Right atrium auricular region (tissue), 2 donors: ENCODE results near the gene MFSD12. TPM values are rescaled to one million over a fixed set of nuclear protein-coding genes. Genes with fewer than 3 reads are reported as not detected.

Experiments
- DNase-seq: peaks from one replicate; pipeline ENCODE4 v3.0.0-alpha.2; 2019; ENCODE audit warnings: low spot score
- H3K27ac ChIP-seq, 2 donors: fragments of 200-600 bp; sonication (generic); 1 replicate in 1 of 2; 2 replicates in 1 of 2; pipeline ENCODE4 v1.5.1; 2016 to 2019
- H3K27me3 ChIP-seq, 2 donors: fragments of 200-600 bp; sonication (generic); one replicate each; pipeline versions ENCODE4 v1.5.1 to v1.6.0; 2017 to 2019
- H3K36me3 ChIP-seq: fragments of 200-600 bp; sonication (generic); one replicate; pipeline ENCODE4 v1.5.1; 2016
- H3K4me1 ChIP-seq, 2 donors: fragments of 200-600 bp; sonication (generic); one replicate each; pipeline versions ENCODE4 v1.5.1 to v1.6.0; 2017 to 2019
- H3K4me3 ChIP-seq, 2 donors: fragments of 200-600 bp; sonication (generic); 1 replicate in 1 of 2; 2 replicates in 1 of 2; pipeline ENCODE4 v1.5.1; 2017 to 2019; ENCODE audit warnings: mild to moderate bottlenecking in 1 of 2, moderate library complexity in 1 of 2
- H3K9me3 ChIP-seq, 2 donors: fragments of 200-600 bp; sonication (generic); one replicate each; pipeline ENCODE4 v1.5.1; 2019
- CTCF ChIP-seq, 2 donors: fragments of 200-600 bp; sonication (generic); IDR thresholded peaks; one replicate each; pipeline ENCODE4 v1.5.1; 2019; ENCODE audit warnings: antibody characterized with exemption in 2 of 2
- total RNA-seq, 2 donors: library from RNA; depleted of rRNA; stranded (reverse); fragments of >200 nt; gene quantifications; one replicate each; pipeline ENCODE4 v1.1.0, GENCODE V29; 2016

The MFSD12 gene
- total RNA-seq, 2 donors from 2014 or later, result 15.8 to 35.4 TPM

GRCh38 chr19:3513229-3514140, 43.9 kb downstream of the MFSD12 start:
- no peaks in the 10 kb centered on the region for H3K9me3 ChIP-seq
- peaks cover 0 to 47% of the 10 kb centered on the region in 2 donors for H3K4me1 ChIP-seq
- no peak overlapping the region for H3K4me3 ChIP-seq
- no peak for DNase-seq
- no peaks in the 10 kb centered on the region for H3K27me3 ChIP-seq
- no peaks in the 10 kb centered on the region for H3K36me3 ChIP-seq
- no peak overlapping the region for H3K27ac ChIP-seq
- TF ChIP-seq CTCF (IDR thresholded peaks at IDR 0.05), result no peak

- Histone ChIP-seq H3K27ac (no peak overlapping the region), H3K4me3 (no peak overlapping the region), H3K36me3 (no peaks in the 10 kb centered on the region), H3K4me1 (peaks cover 0 to 55% of the 10 kb centered on the region in 2 donors), H3K9me3 (no peaks in the 10 kb centered on the region), H3K27me3 (no peaks in the 10 kb centered on the region)
- no peak for DNase-seq
- TF ChIP-seq CTCF (IDR thresholded peaks at IDR 0.05), result no peak
Measured at GRCh38 chr19:3512562-3513228, 44.7 kb downstream of the MFSD12 start.

- Histone ChIP-seq H3K27ac (no peak overlapping the region), H3K27me3 (no peaks in the 10 kb centered on the region), H3K4me3 (no peak overlapping the region), H3K9me3 (no peaks in the 10 kb centered on the region), H3K4me1 (peaks cover 0 to 61% of the 10 kb centered on the region in 2 donors), H3K36me3 (no peaks in the 10 kb centered on the region)
- TF ChIP-seq CTCF (IDR thresholded peaks at IDR 0.05), result no peak
- DNase-seq, result no peak
Measured at GRCh38 chr19:3511506-3512251, 45.7 kb downstream of the MFSD12 start.

GRCh38 chr19:3510727-3511126, 46.7 kb downstream of the MFSD12 start:
- no peak for TF ChIP-seq CTCF (IDR thresholded peaks at IDR 0.05)
- H3K4me1 ChIP-seq, result peaks cover 0 to 53% of the 10 kb centered on the region in 2 donors
- no peaks in the 10 kb centered on the region for H3K36me3 ChIP-seq
- H3K9me3 ChIP-seq, result no peaks in the 10 kb centered on the region
- no peak for DNase-seq
- no peaks in the 10 kb centered on the region for H3K27me3 ChIP-seq
- H3K4me3 ChIP-seq, result no peak overlapping the region
- H3K27ac ChIP-seq, result no peak overlapping the region

GRCh38 chr19:3509566-3509989, 47.8 kb downstream of the MFSD12 start:
- H3K36me3 ChIP-seq, result no peaks in the 10 kb centered on the region
- no peaks in the 10 kb centered on the region for H3K9me3 ChIP-seq
- H3K4me3 ChIP-seq, result no peak overlapping the region
- no peak for TF ChIP-seq CTCF (IDR thresholded peaks at IDR 0.05)
- H3K4me1 ChIP-seq, result peaks cover 0 to 59% of the 10 kb centered on the region in 2 donors
- no peak for DNase-seq
- no peaks in the 10 kb centered on the region for H3K27me3 ChIP-seq
- no peak overlapping the region for H3K27ac ChIP-seq
